ENCODE measurements around the gene IQSEC3. TPM values are rescaled to one million over a fixed set of nuclear protein-coding genes. Genes with fewer than 3 reads are reported as not detected.

The IQSEC3 gene
- total and polyA plus RNA-seq, 2 of the 13 experiments (the other 11 are each of a cell fraction or from before 2014, with no cell fraction given), result not detected

DNA sequence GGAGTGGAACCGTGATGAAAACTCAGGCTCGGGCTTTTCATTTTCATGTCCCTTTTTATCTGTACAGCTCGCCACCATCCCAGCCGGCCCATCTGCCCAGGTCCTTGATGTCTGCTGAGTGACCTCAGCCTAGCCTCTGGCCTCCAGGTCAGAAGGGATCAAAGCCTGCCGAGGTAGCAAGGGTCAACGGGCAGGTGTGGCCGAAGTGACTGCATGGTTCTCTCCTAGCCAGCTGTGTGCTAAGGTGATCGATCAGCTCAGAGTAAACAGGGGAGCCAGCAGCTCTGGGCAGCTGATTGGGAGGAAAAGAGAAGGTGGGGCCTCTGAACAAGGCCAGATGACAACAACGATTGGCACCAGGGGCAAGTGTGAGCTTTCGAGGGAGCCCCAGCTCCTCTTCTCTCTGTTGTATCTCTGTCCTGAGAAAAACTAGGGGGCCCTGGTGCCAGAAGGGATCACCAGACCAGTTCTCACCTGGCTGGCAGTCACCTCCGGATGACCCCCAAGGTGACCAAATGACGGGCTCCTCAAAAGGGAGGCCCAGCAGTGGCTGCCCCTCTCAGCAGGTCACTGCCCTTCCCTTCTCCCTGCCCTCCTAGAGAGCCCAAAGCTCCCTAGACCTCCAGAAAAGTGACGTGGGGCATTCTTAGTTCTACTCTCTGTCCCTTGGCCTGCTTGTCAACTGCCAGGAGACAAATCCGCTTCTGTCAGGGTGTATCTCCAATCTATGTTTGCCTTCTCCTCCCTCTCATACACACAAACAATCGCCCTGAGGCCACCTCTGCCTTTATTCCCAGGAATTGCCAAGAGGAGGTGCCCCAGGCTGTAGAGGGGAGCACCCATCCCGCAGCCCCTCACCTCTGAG is 143.9 kb downstream of the IQSEC3 start (continued):
- TF ChIP-seq, protein P1, sequence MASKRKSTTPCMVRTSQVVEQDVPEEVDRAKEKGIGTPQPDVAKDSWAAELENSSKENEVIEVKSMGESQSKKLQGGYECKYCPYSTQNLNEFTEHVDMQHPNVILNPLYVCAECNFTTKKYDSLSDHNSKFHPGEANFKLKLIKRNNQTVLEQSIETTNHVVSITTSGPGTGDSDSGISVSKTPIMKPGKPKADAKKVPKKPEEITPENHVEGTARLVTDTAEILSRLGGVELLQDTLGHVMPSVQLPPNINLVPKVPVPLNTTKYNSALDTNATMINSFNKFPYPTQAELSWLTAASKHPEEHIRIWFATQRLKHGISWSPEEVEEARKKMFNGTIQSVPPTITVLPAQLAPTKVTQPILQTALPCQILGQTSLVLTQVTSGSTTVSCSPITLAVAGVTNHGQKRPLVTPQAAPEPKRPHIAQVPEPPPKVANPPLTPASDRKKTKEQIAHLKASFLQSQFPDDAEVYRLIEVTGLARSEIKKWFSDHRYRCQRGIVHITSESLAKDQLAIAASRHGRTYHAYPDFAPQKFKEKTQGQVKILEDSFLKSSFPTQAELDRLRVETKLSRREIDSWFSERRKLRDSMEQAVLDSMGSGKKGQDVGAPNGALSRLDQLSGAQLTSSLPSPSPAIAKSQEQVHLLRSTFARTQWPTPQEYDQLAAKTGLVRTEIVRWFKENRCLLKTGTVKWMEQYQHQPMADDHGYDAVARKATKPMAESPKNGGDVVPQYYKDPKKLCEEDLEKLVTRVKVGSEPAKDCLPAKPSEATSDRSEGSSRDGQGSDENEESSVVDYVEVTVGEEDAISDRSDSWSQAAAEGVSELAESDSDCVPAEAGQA (IDR thresholded peaks at IDR 0.05; ENCODE audit: low read depth), result peak; percentile 47; the same call in 1 of the 2 replicates
- TF ChIP-seq, protein P1 (CRISPR knock-in tag; IDR thresholded peaks at IDR 0.05; ENCODE audit: borderline replicate concordance), result no peak
- TF ChIP-seq TBL1XR1 (IDR thresholded peaks at IDR 0.05; ENCODE audit: borderline replicate concordance, low read length, partially characterized antibody), result peak; percentile 98
- peak; percentile 76; the same call in 1 of the 2 replicates for TF ChIP-seq AHR (CRISPR knock-in tag; IDR thresholded peaks at IDR 0.05)
- peak; percentile 93 for TF ChIP-seq ARHGAP35 (CRISPR knock-in tag; IDR thresholded peaks at IDR 0.05; ENCODE audit: borderline replicate concordance)
- peak; percentile 98 for TF ChIP-seq AKAP8 (CRISPR knock-in tag; IDR thresholded peaks at IDR 0.05)
- TF ChIP-seq ZNF367 (CRISPR knock-in tag; IDR thresholded peaks at IDR 0.05; ENCODE audit: borderline replicate concordance), result no peak
- TF ChIP-seq ZNF343 (CRISPR knock-in tag; IDR thresholded peaks at IDR 0.05), result peak; percentile 73; the same call in 1 of the 2 replicates
- TF ChIP-seq ZNF747 (CRISPR knock-in tag; IDR thresholded peaks at IDR 0.05; ENCODE audit: borderline replicate concordance), result peak; percentile 73; the same call in 1 of the 2 replicates
- TF ChIP-seq ATAD3A (CRISPR knock-in tag; IDR thresholded peaks at IDR 0.05), result no peak
- peak; percentile 61; the same call in 1 of the 2 replicates for TF ChIP-seq ZFP82 (CRISPR knock-in tag; IDR thresholded peaks at IDR 0.05; ENCODE audit: borderline replicate concordance)
- peak; percentile 100 for TF ChIP-seq FOXK1 (CRISPR knock-in tag; IDR thresholded peaks at IDR 0.05; ENCODE audit: borderline replicate concordance, low read depth)
- peak; percentile 81 for TF ChIP-seq KAT8 (CRISPR knock-in tag; IDR thresholded peaks at IDR 0.05)
- TF ChIP-seq ZNF30 (CRISPR knock-in tag; IDR thresholded peaks at IDR 0.05), result no peak
- TF ChIP-seq ZNF678 (CRISPR knock-in tag; IDR thresholded peaks at IDR 0.05), result peak; percentile 94; the same call in 1 of the 2 replicates
- TF ChIP-seq ZNF282 (IDR thresholded peaks at IDR 0.05; ENCODE audit: partially characterized antibody), result no peak
- TF ChIP-seq KLF11 (CRISPR knock-in tag; IDR thresholded peaks at IDR 0.05), result peak; percentile 74; the same call in 1 of the 2 replicates
- TF ChIP-seq, protein P2, sequence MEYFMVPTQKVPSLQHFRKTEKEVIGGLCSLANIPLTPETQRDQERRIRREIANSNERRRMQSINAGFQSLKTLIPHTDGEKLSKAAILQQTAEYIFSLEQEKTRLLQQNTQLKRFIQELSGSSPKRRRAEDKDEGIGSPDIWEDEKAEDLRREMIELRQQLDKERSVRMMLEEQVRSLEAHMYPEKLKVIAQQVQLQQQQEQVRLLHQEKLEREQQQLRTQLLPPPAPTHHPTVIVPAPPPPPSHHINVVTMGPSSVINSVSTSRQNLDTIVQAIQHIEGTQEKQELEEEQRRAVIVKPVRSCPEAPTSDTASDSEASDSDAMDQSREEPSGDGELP (IDR thresholded peaks at IDR 0.05; ENCODE audit: borderline replicate concordance, low read depth), result peak; percentile 100
- TF ChIP-seq SP1 (IDR thresholded peaks at IDR 0.05), result no peak
- peak; percentile 66 for TF ChIP-seq SP1 (CRISPR knock-in tag; IDR thresholded peaks at IDR 0.05)
- peak; percentile 70; the same call in 1 of the 2 replicates for TF ChIP-seq GATA4 (IDR thresholded peaks at IDR 0.05; ENCODE audit: borderline replicate concordance, low read depth)
- no peak for TF ChIP-seq ZFP41 (CRISPR knock-in tag; IDR thresholded peaks at IDR 0.05; ENCODE audit: borderline replicate concordance)
- TF ChIP-seq, protein P3, sequence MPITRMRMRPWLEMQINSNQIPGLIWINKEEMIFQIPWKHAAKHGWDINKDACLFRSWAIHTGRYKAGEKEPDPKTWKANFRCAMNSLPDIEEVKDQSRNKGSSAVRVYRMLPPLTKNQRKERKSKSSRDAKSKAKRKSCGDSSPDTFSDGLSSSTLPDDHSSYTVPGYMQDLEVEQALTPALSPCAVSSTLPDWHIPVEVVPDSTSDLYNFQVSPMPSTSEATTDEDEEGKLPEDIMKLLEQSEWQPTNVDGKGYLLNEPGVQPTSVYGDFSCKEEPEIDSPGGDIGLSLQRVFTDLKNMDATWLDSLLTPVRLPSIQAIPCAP (CRISPR knock-in tag; IDR thresholded peaks at IDR 0.05; ENCODE audit: low read depth), result 0 out of 2 replicates have a peak, but pooled peaks have one; percentile 55
